CD4-positive, alpha-beta T cell treated with Interleukin-17A for 1 hour (primary cell): ENCODE data around the gene UGP2.
"Not testable (repeated sequence)": the region's sequence is repeated elsewhere in the genome, so short reads cannot be mapped to it uniquely, and the experiment has no call there.

Experiments
- DNase-seq: peaks from one replicate; pipeline ENCODE4 v3.0.0-alpha.2; 2020

UGP2 gene

GRCh38 chr2:63841254-63842022 is at the start of gene UGP2:
Gene UGP2 (plus strand): TSS chr2:63841896. CDS start chr2:63842186, 290 bp downstream.
- peak; percentile 87 for DNase-seq

- DNase-seq, result no peak
These were observed 49.2 kb upstream of the UGP2 start for GRCh38 chr2:63792530-63792929.

GRCh38 chr2:63796366-63796765 is 45.3 kb upstream of the UGP2 start:
- no peak for DNase-seq

GRCh38 chr2:63796796-63797195 is 44.9 kb upstream of the UGP2 start:
- DNase-seq, result no peak

- no peak for DNase-seq
These were observed 40.2 kb upstream of the UGP2 start for GRCh38 chr2:63801455-63801854.

GRCh38 chr2:63805412-63805811 is 36.3 kb upstream of the UGP2 start:
- DNase-seq, result no peak

- not testable (repeated sequence) for DNase-seq
These were observed 33.7 kb upstream of the UGP2 start for GRCh38 chr2:63808036-63808435.

- not testable (repeated sequence) for DNase-seq
These were observed 32.8 kb upstream of the UGP2 start for GRCh38 chr2:63808911-63809310.

GRCh38 chr2:63811063-63811462 is 30.6 kb upstream of the UGP2 start:
- no peak for DNase-seq

GRCh38 chr2:63811870-63812269 is 29.8 kb upstream of the UGP2 start:
- not testable (repeated sequence) for DNase-seq

- DNase-seq, result no peak
These were observed 27.6 kb upstream of the UGP2 start for GRCh38 chr2:63814114-63814513.

- DNase-seq, result no peak
These were observed 24.3 kb upstream of the UGP2 start for GRCh38 chr2:63817382-63817781.

- DNase-seq, result no peak
These were observed 23.4 kb upstream of the UGP2 start for GRCh38 chr2:63818271-63818670.

GRCh38 chr2:63819256-63819655 is 22.4 kb upstream of the UGP2 start:
- DNase-seq, result no peak

- no peak for DNase-seq
These were observed 21.7 kb upstream of the UGP2 start for GRCh38 chr2:63819765-63820717.

- no peak for DNase-seq
These were observed 20.7 kb upstream of the UGP2 start for GRCh38 chr2:63820969-63821368.

GRCh38 chr2:63821396-63821795 is 20.3 kb upstream of the UGP2 start:
- DNase-seq, result no peak

GRCh38 chr2:63822478-63822877 is 19.2 kb upstream of the UGP2 start:
- no peak for DNase-seq

GRCh38 chr2:63827749-63828148 is 13.9 kb upstream of the UGP2 start:
- DNase-seq, result no peak

GRCh38 chr2:63831176-63831575 is 10.5 kb upstream of the UGP2 start:
- no peak for DNase-seq

- DNase-seq, result no peak
These were observed 7.3 kb upstream of the UGP2 start for GRCh38 chr2:63834401-63834800.

- no peak for DNase-seq
These were observed 4.6 kb upstream of the UGP2 start for GRCh38 chr2:63837036-63837594.

- no peak for DNase-seq
These were observed 1.5 kb upstream of the UGP2 start for GRCh38 chr2:63840081-63840784.
